ENCODE measurements around the gene ABHD12.

GRCh38 chr20:25310921-25311728 lies 79.5 kb downstream of the ABHD12 start:
- TF ChIP-seq, protein P1, sequence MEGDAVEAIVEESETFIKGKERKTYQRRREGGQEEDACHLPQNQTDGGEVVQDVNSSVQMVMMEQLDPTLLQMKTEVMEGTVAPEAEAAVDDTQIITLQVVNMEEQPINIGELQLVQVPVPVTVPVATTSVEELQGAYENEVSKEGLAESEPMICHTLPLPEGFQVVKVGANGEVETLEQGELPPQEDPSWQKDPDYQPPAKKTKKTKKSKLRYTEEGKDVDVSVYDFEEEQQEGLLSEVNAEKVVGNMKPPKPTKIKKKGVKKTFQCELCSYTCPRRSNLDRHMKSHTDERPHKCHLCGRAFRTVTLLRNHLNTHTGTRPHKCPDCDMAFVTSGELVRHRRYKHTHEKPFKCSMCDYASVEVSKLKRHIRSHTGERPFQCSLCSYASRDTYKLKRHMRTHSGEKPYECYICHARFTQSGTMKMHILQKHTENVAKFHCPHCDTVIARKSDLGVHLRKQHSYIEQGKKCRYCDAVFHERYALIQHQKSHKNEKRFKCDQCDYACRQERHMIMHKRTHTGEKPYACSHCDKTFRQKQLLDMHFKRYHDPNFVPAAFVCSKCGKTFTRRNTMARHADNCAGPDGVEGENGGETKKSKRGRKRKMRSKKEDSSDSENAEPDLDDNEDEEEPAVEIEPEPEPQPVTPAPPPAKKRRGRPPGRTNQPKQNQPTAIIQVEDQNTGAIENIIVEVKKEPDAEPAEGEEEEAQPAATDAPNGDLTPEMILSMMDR (IDR thresholded peaks at IDR 0.05; ENCODE audit: poor library complexity) = no peak
- no peak for TF ChIP-seq EZH2 (IDR thresholded peaks at IDR 0.05; ENCODE audit: borderline replicate concordance)
